HT1080 (cell line): ENCODE data around the gene IGF2R. TPM values are rescaled to one million over a fixed set of nuclear protein-coding genes. Genes with fewer than 3 reads are reported as not detected.
"Not testable (repeated sequence)": the region's sequence is repeated elsewhere in the genome, so short reads cannot be mapped to it uniquely, and the experiment has no call there.

ENCODE experiments used
- DNase-seq: peaks from one replicate; pipeline ENCODE4 v3.0.0-alpha.2; 2015; ENCODE audit warnings: low read depth
- total RNA-seq: library from RNA; depleted of rRNA; stranded (reverse); fragments of >200 nt; shearing (Covaris generic); gene quantifications from 2 replicates; pipeline ENCODE4 v1.2.3, GENCODE V29; 2014

Gene IGF2R
- total RNA-seq, 1 experiment from 2014 or later = 38.1 TPM

- DNase-seq = not testable (repeated sequence)
Measured at GRCh38 chr6:160090442-160091239, 121.8 kb downstream of the IGF2R start.

- not testable (repeated sequence) for DNase-seq
Measured at GRCh38 chr6:160092176-160092575, 123.3 kb downstream of the IGF2R start.

- no peak for DNase-seq
Measured at GRCh38 chr6:160092602-160093001, 123.7 kb downstream of the IGF2R start.

- no peak for DNase-seq
Measured at GRCh38 chr6:160093061-160093460, 124.2 kb downstream of the IGF2R start.

- DNase-seq = no peak
Measured at GRCh38 chr6:160093946-160094345, 125.1 kb downstream of the IGF2R start.

- DNase-seq = no peak
Measured at GRCh38 chr6:160095146-160095845, 126.4 kb downstream of the IGF2R start.

- no peak for DNase-seq
Measured at GRCh38 chr6:160101277-160102205, 132.7 kb downstream of the IGF2R start.

GRCh38 chr6:160102399-160102798, 133.5 kb downstream of the IGF2R start:
- no peak for DNase-seq

- peak; percentile 36 for DNase-seq
Measured at GRCh38 chr6:160102956-160103824, 134.3 kb downstream of the IGF2R start.

- DNase-seq = no peak
Measured at GRCh38 chr6:160103825-160104100, 134.9 kb downstream of the IGF2R start.

- no peak for DNase-seq
Measured at GRCh38 chr6:160104821-160105517, 136.1 kb downstream of the IGF2R start.

GRCh38 chr6:160106010-160106409, 137.1 kb downstream of the IGF2R start:
- DNase-seq = no peak

GRCh38 chr6:160106701-160107100, 137.8 kb downstream of the IGF2R start:
- no peak for DNase-seq

- no peak for DNase-seq
Measured at GRCh38 chr6:160108077-160108476, 139.2 kb downstream of the IGF2R start.

GRCh38 chr6:160110586-160111123, 141.8 kb downstream of the IGF2R start:
- DNase-seq = peak; percentile 29

- DNase-seq = no peak
Measured at GRCh38 chr6:160111806-160112205, 142.9 kb downstream of the IGF2R start.

GRCh38 chr6:160112628-160113299, 143.9 kb downstream of the IGF2R start:
- DNase-seq = no peak

GRCh38 chr6:160114536-160114935, 145.7 kb downstream of the IGF2R start:
- DNase-seq = not testable (repeated sequence)

GRCh38 chr6:160115421-160115820, 146.5 kb downstream of the IGF2R start:
- DNase-seq = no peak
